Astrocyte (in vitro differentiated cells and primary cell): ENCODE measurements around the gene CSH2.

Experiments used
- EZH2 ChIP-seq: IDR thresholded peaks from 2 replicates; pipeline ENCODE4 v1.6.1; 2012; ENCODE audit warnings: mild to moderate bottlenecking, low read length, inconsistent platforms; ENCODE audit not compliant: insufficient read depth
- TF ChIP-seq, protein P1 (sequence below): IDR thresholded peaks from 2 replicates; pipeline ENCODE4 v1.5.1; 2011; ENCODE audit warnings: low read depth, mild to moderate bottlenecking, inconsistent platforms, low read length, moderate library complexity; ENCODE audit not compliant: insufficient read depth

DNA sequence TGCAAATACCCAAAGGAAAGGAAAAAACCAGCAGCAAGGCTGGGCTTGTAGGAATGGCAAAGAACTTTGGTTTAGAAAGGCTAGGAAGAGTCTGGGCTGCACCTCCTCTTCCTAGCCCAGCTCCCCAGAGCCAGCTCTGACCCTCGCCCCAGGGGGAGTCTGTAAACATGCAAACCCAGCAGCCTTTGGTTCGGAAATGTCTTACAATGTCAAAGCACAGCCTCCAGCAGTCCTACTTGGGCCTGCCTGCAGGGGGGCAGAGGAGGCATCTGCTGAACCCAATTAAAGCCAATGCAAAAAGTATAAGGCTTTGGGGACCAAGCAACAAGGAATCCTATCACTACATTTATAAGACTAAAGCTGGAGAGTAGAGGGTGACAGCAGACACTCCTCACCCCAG is 41.0 kb downstream of the CSH2 start:
- TF ChIP-seq, protein P1, sequence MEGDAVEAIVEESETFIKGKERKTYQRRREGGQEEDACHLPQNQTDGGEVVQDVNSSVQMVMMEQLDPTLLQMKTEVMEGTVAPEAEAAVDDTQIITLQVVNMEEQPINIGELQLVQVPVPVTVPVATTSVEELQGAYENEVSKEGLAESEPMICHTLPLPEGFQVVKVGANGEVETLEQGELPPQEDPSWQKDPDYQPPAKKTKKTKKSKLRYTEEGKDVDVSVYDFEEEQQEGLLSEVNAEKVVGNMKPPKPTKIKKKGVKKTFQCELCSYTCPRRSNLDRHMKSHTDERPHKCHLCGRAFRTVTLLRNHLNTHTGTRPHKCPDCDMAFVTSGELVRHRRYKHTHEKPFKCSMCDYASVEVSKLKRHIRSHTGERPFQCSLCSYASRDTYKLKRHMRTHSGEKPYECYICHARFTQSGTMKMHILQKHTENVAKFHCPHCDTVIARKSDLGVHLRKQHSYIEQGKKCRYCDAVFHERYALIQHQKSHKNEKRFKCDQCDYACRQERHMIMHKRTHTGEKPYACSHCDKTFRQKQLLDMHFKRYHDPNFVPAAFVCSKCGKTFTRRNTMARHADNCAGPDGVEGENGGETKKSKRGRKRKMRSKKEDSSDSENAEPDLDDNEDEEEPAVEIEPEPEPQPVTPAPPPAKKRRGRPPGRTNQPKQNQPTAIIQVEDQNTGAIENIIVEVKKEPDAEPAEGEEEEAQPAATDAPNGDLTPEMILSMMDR: no peak
- TF ChIP-seq EZH2: no peak
